ENCODE measurements around the gene LCLAT1.

DNA sequence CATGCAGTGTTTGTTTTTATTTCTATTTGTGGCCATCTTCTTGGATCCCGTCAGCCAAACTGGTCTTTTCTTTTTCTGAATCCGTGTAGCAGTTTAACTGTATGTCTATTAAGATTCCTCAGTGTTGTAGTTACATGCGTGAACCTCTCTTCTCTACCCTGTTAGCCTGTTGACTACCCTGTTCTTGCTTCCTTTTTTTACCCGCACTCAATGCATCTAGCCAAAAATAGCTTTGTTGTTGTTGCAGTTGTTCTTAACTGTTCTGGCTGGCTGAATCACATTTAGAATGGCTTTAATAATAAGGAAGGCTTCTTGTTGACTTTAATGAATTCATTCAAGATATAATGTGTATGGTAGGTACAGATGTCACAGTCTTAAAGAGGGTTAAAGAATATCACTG, 137.1 kb downstream of the LCLAT1 start:
- no peak for TF ChIP-seq ZNF274 (IDR thresholded peaks at IDR 0.05; ENCODE audit: low read depth, low read length)
- no peak for TF ChIP-seq YY1 (IDR thresholded peaks at IDR 0.05; ENCODE audit: insufficient read depth, insufficient read length)
- no peak for TF ChIP-seq SUZ12 (IDR thresholded peaks at IDR 0.05; ENCODE audit: extremely low read depth, insufficient read depth, insufficient read length)
